DMS114 treated with DMSO at 0.1 percent for 48 hours (cell line): ENCODE measurements around the gene SPATC1L.
"Not testable (repeated sequence)": the region's sequence is repeated elsewhere in the genome, so short reads cannot be mapped to it uniquely, and the experiment has no call there.

ENCODE experiments used
- DNase-seq: peaks from one replicate; lab custom pipeline; 2025; ENCODE audit not compliant: unreplicated experiment; lab: John Stamatoyannopoulos, UW

The SPATC1L gene

DNA sequence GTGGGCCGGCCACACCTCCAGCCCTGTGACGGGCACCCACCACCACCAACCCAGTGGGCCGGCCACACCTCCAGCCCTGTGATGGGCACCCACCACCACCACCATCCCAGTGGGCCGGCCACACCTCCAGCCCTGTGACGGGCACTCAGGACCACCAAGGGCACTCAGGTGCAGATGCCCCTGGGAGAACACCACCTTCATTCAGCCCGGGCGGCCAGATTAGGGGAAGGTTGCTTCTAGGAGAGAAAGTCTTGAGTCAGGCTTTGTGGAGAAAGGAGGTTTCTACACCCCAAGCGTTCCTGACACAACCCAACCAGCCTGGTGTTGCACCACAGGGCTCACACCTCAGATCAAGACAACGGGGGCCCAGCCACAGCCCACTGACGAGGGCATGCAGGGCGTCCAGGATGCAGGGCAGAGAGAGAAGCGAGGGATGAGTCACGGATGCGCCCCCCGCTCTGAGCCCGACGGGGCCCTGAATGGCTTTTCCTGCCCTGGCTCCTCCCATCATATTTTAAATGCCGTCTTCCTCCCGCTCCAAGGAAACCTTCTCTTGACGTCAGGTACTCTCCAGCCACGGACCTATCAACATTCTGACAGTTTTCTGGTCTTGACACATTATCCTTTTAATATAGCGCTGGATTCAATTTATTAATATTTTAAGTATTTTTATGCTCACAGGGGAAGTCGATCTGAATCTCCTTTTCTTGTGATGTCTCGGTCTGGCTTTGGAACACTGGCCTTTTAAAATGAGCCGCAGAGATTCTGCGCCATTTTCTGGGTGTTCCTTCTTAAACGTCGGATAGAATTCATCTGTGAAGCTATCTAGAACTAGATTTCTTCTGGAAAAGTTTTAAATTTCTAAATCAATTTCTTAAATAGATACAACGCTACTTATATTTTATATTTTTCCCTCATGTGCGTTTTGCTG lies 631 bp upstream of the SPATC1L start:
- peak; percentile 54 for DNase-seq

DNA sequence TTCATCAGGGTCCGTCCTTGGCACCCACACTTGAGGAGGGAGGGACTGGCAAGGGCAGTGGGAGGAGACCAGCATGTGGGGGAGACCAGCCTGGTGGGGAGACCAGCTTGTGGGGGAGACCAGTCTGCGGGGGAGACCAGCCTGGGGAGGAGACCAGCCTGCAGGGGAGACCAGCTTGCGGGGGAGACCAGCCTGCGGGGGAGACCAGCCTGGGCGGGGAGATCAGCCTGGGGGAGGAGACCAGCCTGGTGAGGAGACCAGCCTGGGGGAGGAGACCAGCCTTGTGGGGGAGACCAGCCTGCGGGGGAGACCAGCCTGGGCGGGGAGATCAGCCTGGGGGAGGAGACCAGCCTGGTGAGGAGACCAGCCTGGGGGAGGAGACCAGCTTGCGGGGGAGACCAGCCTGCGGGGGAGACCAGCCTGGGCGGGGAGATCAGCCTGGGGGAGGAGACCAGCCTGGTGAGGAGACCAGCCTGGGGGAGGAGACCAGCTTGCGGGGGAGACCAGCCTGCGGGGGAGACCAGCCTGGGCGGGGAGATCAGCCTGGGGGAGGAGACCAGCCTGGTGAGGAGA lies 836 bp downstream of the SPATC1L start:
- not testable (repeated sequence) for DNase-seq

DNA sequence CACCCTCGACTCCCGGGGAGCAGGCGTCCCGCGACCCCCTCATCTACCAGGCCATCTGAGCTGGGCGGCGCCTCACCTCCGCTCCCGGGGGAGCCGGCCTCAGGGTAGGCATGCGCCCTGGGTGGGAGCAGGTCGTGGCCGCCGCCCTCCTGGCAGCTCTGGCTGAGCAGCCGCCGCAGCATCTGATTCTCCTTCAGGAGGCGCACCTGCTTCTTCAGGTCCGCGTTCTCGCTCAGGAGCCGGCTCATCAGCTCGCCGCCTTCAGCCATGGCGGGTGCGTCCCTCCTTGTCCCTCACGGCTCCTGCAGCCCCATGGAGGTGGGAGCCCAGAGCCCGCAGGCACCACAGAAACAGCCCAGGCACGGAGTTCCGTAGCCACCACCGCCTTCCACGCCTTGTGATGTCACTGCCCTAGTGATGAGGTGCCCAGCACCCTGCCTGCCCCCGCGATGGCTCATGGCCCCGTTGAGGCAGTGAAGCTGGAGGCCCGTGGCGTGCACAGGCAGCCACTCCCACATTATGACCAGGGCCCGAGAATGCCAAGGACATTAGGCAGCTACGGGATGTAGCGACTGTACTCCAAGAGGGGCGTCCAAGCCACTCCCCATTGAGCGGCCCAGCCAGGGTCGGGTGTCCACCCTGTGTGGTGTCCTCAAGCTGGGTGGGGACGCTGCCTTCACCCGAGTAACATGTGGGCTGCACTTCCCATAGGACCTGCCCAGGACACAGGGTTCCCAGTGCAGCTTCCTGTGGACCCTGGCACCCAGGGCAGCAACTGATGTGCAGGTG lies 1.5 kb downstream of the SPATC1L start:
- no peak for DNase-seq

DNA sequence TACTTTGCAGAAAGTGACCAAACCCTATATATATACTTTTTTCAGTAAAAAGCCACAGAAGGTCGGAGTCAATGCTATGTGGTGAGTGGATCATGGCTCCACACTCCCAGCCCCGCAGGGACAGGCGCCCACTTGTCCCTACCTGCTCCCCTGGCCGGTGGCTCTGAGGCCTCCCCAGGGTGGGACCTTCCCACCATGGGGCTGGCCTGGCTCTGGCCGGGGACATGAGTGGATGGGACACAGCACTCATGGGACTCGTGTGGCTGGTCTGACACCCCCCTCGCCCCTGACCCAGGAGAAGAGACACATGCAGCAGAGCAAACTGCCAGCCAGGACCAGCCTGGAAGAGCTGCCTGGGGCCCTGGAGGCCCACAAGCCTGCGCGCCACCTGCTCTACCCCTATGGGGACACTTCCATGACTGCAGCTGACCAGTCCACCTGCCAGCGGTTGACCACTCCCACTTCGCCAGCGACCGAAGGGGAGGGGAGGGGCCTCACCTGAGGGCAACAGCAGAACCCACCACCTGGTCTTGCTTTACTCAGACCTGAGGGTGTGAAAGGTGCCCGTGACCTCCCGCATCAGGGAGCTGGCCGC lies 2.2 kb downstream of the SPATC1L start:
- DNase-seq = no peak

DNA sequence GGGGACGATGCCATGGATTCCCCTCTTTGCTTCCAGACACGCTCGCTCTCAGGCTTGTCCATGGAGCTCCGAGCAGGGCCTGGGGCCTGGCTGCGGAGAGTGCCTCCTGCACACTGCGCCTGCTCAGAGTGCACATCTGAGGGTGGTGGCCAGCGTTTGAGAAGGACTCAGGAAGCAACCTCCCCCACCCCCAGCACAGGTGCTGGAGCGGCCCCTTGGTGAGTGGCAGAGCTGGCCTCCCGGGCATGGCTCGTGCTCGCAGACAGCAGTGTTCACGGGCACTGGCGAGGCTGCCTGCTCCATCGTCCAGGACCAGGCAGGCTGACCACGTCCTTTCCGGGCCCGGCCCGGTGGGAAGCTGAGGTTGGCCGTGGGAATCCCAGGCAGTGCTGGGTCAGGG lies 2.8 kb downstream of the SPATC1L start:
- no peak for DNase-seq

DNA sequence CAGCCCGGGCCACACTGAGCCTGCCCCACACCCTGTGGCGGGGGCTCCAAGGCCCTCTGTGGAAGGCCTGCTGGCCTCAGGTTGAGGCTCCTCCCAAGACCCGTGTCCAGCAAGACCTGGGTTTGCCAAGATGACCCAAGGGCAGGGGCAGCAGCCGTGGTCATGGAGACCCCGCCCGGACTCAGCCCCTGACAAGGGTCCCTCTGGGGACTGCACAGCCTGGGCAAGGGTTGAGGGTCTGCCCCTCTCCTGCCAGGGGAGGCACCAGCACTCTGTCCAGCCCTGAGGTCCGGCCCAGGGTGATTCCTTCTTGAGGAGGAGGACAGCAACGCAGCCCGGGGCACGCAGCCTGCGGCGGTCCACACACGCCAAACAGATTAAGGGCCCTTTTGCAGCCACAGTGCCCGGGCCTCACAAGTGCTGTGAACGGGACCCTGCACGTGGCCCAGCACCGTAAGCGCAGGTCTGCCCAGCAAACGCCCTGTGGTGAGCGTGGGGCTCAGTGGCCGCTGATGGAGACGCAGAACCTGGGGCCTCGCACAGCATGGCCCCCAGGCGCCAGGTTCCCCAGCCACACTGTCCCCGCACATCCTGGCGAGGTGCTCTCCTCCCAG lies 3.4 kb downstream of the SPATC1L start:
- no peak for DNase-seq

DNA sequence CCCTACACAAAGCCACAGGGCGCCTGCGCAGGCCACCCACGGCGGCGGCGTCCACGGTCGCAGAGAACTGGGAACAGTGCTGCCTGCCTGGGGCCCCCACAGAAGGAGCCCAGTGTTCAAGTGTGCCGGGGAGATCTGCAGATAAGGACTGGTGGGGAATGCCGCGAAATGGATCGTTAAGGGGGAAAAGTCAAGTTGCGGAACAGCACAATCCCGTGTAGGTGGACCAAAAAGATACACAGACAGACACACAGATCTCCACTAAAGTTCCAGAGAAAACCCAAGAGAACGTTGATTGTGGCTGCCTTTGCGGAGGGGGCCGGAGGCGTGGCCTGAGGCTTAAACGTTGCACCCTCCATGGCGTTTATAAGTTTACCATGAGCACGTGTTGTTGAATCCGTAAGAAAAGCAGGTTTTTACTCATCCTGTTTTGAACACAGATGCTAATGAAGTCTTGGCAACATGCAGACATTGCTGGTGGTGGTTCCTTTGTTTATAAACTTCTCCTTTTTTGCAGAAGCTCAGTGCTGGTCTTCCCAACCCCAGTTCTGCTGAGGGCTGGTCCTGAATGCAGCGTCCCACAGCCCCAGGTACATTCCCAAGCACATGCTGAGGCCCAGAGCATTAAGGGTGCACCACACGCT lies 4.1 kb downstream of the SPATC1L start:
- DNase-seq = no peak

DNA sequence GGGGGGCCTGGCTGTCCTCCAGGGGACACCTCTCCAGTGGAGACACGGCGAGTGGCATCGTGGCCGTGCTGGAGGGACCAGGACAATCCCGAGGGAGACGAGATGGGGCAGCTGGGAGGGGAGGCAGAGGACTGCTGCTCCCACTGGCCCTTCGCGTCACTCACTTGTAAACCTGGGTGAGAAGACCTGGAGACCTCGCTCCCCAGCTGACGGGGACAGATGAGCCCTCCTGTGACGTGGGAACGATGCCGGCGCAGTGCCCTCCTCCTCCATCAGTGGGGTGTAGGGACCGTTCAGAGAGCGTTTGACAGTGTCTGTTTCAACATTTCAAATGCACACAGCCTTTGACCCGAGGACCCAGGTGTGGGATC lies 4.6 kb downstream of the SPATC1L start:
- DNase-seq = no peak

DNA sequence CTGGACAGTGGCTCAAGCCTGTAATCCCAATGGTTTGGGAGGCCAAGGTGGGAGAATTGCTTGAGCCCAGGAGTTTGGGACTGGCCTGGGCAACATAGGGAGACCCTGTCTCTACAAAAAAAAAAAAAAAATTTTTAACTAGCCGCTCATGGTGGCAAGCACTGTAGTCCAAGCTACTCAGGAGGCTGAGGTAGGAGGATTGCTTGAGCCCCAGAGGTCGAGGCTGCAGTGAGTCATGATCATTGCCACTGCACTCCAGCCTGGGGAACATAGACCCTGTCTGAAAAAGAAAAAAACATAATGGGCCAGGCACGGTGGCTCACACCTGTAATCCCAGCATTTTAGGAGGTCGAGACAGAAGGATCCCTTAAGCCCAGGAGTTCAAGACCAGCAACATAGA lies 5.3 kb downstream of the SPATC1L start:
- no peak for DNase-seq

DNA sequence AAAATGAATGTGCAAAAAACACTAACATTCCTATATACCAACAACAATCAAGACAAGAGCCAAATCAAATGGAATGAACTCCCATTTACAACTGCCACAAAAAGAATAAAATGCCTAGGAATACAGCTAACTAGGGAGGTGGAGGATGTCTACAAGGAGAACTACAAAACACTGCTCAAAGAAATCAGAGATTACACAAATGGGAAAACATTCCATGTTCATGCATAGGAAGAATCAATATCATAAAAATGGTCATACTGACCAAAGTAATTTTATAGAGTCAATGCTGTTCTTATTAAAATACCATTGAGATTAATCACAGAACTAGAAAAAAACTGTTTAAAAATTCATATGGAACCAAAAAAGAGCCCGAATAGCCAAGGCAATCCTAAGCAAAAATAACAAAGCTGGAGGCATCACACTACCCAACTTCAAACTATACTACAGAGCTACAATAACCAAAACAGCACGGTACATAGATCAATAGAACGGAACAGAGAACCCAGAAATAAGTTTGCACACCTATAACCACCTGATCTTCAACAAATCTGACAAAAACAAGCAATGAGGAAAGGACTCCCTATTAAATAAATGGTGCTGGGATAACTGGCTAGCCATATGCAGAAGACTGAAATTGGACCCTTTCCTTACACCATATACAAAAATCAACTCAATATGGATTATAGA lies 7.7 kb downstream of the SPATC1L start:
- not testable (repeated sequence) for DNase-seq

DNA sequence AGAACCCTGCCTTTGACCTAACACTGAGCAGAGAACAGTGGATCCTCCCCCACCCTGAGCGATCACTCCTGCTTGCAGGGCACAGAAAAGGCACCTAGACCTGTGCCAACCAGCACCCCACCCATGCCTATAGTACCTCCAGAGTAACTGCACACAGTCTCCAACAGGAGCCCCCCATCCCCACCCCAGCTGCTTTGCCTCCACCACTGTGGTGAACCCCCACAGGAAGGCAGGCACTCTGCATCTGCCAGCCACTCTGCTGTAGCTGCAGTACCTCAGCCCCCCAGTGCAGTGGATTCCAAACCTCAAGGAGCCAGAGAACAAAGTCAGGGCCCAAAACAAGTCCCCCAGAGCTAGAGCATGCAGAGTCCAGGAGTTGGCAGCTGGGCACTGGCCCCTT lies 10.7 kb downstream of the SPATC1L start:
- no peak for DNase-seq

DNA sequence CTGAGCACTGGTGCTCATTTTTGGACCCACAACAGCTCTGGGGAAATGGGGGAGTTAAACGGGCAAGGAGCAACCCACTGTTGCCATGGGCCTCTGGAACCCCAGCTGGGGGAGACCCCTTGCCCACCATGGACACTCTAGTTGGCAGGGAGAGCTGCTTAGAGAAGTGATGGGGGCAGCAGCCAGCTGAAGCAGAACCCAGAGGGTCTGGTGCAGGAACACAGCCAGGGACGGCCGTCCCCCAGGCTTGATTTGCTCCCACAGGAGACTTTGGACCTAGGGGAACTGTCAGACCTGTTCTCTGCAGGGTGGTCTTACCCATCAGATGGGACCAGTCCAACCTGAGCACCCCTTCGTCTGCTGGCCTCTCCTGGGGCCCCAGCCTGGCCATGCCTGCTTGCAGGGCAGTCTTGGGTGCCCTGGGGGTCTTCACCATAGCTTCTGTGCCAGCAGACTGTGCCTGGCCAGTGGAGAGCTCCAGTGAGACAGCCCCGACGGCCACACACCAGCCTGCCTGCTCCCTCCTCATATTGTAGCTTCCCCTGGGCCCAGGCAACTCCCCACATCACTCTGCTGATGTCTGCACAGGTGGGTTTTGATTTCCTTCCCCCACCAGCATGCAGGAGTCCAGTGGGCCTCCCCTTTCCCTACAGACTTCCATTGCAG lies 11.3 kb downstream of the SPATC1L start:
- no peak for DNase-seq

DNA sequence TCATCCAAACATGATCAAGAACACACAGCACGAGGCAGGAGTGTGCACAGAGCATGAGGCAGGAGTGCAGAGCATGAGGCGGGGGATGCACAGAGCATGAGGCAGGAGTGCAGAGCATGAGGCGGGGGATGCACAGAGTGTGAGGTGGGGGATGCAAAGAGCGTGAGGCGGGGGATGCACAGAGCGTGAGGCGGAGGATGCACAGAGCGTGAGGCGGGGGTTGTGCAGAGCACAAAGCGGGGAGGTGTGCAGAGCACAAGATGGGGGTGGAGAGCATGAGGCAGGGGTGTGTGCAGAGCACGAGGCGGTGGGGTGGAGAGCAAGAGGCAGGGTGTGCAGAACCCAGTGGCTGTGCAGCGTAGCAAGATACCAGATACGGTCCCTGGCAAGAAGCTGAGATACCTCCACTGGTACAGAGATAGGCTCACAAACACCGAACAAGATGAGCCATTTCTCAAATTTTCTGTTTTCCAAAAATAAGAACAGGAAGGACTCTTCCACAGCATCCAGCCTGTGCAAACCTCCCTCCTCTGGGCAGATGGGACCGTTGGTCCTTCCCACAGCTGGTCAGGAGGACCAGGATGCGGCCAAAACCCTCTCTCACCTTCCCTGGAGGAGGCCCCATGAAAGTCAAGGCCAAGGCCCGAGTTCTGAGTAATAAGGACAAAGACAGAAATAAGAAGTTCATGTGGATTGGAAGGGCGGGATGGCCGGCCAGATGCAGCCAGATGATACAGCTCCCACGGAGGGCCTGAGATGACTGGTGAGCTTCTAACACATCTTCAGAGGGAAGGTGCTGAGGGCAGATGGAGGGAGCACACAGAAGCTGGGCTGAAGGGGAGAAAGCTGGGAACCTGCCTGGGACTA lies 12.0 kb downstream of the SPATC1L start:
- no peak for DNase-seq

DNA sequence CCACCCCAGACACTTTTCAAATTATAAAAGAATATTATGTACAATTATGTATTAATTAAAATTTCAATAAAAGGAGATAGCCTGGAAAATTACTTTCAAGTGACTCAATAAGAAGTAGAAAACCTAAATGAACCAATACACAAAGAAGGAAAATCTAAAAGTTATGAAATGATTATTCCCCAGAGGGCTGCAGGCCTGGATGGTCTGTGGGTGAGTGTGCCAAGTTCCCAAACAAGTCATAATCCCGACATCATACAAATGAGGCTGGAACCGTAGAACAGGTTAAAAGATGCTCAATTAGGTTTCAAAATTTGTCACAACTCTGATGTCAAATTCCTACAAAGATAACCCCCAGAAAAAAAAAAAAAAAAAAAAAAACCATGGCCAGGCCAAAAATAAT lies 12.7 kb downstream of the SPATC1L start:
- DNase-seq = no peak

DNA sequence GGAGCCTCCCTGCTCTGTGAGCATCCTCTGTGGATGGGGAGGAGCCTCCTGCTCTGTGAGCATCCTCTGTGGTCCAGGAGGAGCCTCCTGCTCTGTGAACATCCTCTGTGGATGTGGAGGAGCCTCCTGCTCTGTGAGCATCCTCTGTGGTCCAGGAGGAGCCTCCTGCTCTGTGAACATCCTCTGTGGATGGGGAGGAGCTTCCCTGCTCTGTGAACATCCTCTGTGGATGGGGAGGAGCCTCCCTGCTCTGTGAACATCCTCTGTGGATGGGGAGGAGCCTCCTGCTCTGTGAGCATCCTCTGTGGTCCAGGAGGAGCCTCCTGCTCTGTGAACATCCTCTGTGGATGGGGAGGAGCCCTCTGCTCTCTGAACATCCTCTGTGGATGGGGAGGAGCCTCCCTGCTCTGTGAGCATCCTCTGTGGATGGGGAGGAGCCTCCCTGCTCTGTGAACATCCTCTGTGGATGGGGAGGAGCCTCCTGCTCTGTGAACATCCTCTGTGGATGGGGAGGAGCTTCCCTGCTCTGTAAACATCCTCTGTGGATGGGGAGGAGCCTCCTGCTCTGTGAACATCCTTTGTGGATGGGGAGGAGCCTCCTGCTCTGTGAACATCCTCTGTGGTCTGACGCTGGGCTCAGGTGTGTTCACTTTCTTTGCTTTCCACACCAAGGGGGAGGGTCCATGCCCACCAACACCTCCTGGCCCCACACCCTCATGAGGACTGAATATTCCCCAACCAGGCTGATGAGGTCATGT lies 13.6 kb downstream of the SPATC1L start:
- not testable (repeated sequence) for DNase-seq

DNA sequence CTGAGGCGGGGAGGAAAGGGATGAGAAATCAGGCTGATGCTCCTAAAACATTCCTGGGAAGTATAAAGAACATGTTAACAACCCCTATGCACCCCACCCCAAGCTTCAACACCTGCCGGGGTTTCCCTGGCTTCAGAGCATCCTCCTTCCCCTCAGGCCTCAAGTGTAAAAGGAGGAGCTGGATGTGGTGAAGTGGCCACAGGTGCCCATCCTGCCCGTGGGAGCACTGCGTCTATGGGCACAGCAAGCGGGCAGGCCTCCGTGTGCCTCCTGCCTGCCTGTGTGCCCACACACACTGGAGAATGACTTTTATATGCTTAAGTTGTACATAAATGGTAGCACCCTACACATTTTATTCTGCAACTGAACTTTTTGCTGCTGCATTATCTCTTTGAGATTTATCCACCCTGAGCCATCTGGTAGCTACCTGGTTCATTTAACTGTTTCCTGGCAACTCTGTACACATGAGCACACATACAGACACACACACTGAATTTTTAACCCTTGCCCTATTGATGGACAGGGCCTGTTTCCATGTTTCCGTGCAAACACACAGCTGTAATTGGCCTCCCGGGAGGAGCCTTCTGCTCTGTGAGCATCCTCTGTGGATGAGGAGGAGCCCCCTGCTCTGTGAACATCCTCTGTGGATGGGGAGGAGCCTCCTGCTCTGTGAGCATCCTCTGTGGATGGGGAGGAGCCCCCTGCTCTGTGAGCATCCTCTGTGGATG lies 15.4 kb downstream of the SPATC1L start:
- no peak for DNase-seq

DNA sequence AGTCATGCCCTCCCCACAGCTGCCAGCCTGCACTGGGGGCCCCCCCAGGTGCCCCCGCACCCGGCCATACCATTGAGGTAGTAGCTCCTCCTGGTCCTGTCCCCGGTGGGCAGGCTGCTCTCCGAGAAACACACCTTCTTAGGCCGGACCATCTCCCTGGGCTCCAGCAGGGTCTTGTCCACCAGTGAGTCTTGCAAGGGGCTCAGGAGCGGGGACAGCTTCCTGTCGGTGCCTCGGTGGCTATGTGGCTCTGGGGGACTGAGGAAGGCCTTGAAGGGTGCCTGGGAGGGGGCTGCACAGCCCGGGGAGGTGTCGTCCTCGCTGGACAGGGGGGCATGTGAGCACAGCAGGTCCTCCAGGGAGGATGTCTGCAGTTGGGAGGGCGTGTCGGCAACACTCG lies 16.0 kb downstream of the SPATC1L start:
- DNase-seq = no peak
